Caco-2 (cell line): Measurements from ENCODE around the gene AFAP1L2. TPM values are rescaled to one million over a fixed set of nuclear protein-coding genes. Genes with fewer than 3 reads are reported as not detected.

ENCODE experiments used
- BruUV-seq: library from RNA; stranded (reverse); fragments of 400-500 nt; replicated peaks from 2 replicates; lab custom pipeline; 2021; lab: Mats Ljungman, UMichigan
- CTCF ChIA-PET: fragments of 300-600 bp; sonication (Branson Sonifier 250); formaldehyde crosslinking; loops from one replicate; lab custom pipeline; 2022; ENCODE audit warnings: antibody characterized with exemption; lab: Charles Lee
- POLR2A ChIA-PET: fragments of 300-600 bp; sonication (Branson Sonifier 250); formaldehyde crosslinking; loops from one replicate; lab custom pipeline; 2022; ENCODE audit warnings: antibody characterized with exemption; lab: Charles Lee
- DNase-seq, 2 experiments: peaks; one replicate each; pipeline versions ENCODE4 v3.0.0 to v3.0.0-alpha.2; 2020 to 2022
- H3K27me3 ChIP-seq: replicated peaks from 2 replicates; pipeline ENCODE4 v1.6.0; 2011; ENCODE audit warnings: low read length; ENCODE audit not compliant: control insufficient read depth, insufficient read depth
- H3K36me3 ChIP-seq: 2 replicates; pipeline ENCODE4 v1.5.1; 2011; ENCODE audit warnings: low read length; ENCODE audit not compliant: control insufficient read depth, insufficient read depth
- H3K4me1 ChIP-seq: fragments of 250-450 bp; sonication (Bioruptor Pico); 2 replicates; pipeline ENCODE4 v1.5.1; 2020; ENCODE audit warnings: mild to moderate bottlenecking
- H3K4me3 ChIP-seq: 2 replicates; pipeline ENCODE4 v1.5.1; 2011; ENCODE audit warnings: low read depth, mild to moderate bottlenecking, control low read depth, low read length
- H3K9me3 ChIP-seq: fragments of 250-450 bp; sonication (Bioruptor Pico); 2 replicates; pipeline ENCODE4 v1.5.1; 2020; ENCODE audit warnings: mild to moderate bottlenecking, moderate library complexity
- H3K27ac Mint-ChIP-seq: one replicate; pipeline ENCODE4 v1.8.0; 2022; ENCODE audit warnings: mixed read lengths; ENCODE audit not compliant: unreplicated experiment
- H3K27me3 Mint-ChIP-seq: one replicate; pipeline ENCODE4 v1.8.0; 2022; ENCODE audit warnings: mixed read lengths; ENCODE audit not compliant: insufficient read depth, unreplicated experiment
- H3K36me3 Mint-ChIP-seq: one replicate; pipeline ENCODE4 v1.8.0; 2022; ENCODE audit warnings: mild to moderate bottlenecking, mixed read lengths; ENCODE audit not compliant: insufficient read depth, unreplicated experiment
- H3K4me1 Mint-ChIP-seq: one replicate; pipeline ENCODE4 v1.8.0; 2022; ENCODE audit warnings: low read depth, mixed read lengths; ENCODE audit not compliant: unreplicated experiment
- H3K4me3 Mint-ChIP-seq: one replicate; pipeline ENCODE4 v1.8.0; 2022; ENCODE audit warnings: mild to moderate bottlenecking, moderate library complexity, mixed read lengths; ENCODE audit not compliant: unreplicated experiment
- H3K9me3 Mint-ChIP-seq: one replicate; pipeline ENCODE4 v1.8.0; 2022; ENCODE audit warnings: mixed read lengths; ENCODE audit not compliant: unreplicated experiment
- intact Hi-C: fragments of 100-400 bp; cut with micrococcal nuclease; formaldehyde crosslinking; loops from one replicate; pipeline ENCODE4 v1.10.0; 2022; ENCODE audit not compliant: unreplicated experiment
- total RNA-seq: library from RNA; stranded (reverse); gene quantifications from 2 replicates; pipeline ENCODE4 v1.2.3, GENCODE V29; 2022
- TF ChIP-seq, protein P1 (sequence below), 2 experiments: fragments of 200-600 bp in 1 of 2; IDR thresholded peaks; 1 replicate in 1 of 2; 2 replicates in 1 of 2; pipeline versions ENCODE4 v1.5.1 to v1.8.0; 2011 to 2022; ENCODE audit warnings: antibody characterized with exemption in 1 of 2, control low read depth in 1 of 2, inconsistent platforms in 1 of 2, low read depth in 1 of 2, low read length in 1 of 2, mild to moderate bottlenecking in 1 of 2, moderate library complexity in 1 of 2; ENCODE audit not compliant: insufficient read depth in 1 of 2, severe bottlenecking in 1 of 2, unreplicated experiment in 1 of 2

The AFAP1L2 gene
- total RNA-seq, 1 experiment from 2014 or later: 2.3 TPM

DNA sequence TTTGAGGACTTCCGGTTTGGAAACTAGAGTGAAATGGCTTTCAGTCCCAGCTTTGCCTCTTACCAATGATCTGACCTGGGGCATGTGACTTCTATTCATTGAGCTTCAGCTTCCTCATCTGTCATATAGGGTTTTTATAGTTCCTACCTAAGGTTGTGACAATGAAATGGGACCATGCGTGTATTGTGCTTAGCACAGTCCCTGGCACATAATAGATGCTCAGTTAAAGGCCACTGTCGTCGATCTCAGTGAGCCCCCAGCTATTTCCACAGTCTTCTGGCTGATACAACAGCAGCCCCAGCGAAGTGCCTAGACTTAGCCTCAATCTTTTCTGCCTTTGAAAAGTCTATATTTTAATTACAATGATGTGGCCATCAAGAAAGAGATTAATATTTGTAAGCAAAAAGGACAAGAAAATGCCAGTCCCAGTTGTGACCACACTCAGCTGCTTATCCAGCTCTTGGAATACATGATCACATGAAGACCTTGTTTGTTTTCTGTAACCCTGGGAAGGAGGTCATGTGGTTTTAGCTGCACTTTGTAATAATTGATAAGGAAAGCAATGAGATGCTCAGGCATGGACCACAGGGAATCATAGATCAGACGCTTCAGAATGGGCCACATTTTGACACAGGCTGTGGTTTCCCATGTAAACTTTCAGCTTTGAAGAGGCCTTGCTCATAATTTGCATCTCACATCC lies 120.6 kb downstream of the AFAP1L2 start:
- H3K4me1 Mint-ChIP-seq: no peaks in the 10 kb centered on the region
- H3K36me3 Mint-ChIP-seq: no peaks in the 10 kb centered on the region
- ChIA-PET CTCF (no interaction called here), POLR2A (no interaction called here)
- H3K9me3 Mint-ChIP-seq: no peaks in the 10 kb centered on the region
- H3K4me3 Mint-ChIP-seq: no peak overlapping the region
- no peaks in the 10 kb centered on the region for H3K27me3 ChIP-seq
- TF ChIP-seq, protein P1, sequence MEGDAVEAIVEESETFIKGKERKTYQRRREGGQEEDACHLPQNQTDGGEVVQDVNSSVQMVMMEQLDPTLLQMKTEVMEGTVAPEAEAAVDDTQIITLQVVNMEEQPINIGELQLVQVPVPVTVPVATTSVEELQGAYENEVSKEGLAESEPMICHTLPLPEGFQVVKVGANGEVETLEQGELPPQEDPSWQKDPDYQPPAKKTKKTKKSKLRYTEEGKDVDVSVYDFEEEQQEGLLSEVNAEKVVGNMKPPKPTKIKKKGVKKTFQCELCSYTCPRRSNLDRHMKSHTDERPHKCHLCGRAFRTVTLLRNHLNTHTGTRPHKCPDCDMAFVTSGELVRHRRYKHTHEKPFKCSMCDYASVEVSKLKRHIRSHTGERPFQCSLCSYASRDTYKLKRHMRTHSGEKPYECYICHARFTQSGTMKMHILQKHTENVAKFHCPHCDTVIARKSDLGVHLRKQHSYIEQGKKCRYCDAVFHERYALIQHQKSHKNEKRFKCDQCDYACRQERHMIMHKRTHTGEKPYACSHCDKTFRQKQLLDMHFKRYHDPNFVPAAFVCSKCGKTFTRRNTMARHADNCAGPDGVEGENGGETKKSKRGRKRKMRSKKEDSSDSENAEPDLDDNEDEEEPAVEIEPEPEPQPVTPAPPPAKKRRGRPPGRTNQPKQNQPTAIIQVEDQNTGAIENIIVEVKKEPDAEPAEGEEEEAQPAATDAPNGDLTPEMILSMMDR (IDR thresholded peaks at IDR 0.05; ENCODE audit: insufficient read depth in 1 of 2, low read depth in 1 of 2, low read length in 1 of 2, severe bottlenecking in 1 of 2, unreplicated experiment in 1 of 2): no peak
- no peak overlapping the region for H3K4me3 ChIP-seq
- BruUV-seq: no TSS peak
- DNase-seq: peak in 1 of 2 experiments; percentile 5
- H3K27ac Mint-ChIP-seq: no peak overlapping the region
- intact Hi-C loops: no loop called here
- no peaks in the 10 kb centered on the region for H3K36me3 ChIP-seq
- no peaks in the 10 kb centered on the region for H3K4me1 ChIP-seq
- H3K9me3 ChIP-seq: no peaks in the 10 kb centered on the region
- no peaks in the 10 kb centered on the region for H3K27me3 Mint-ChIP-seq

DNA sequence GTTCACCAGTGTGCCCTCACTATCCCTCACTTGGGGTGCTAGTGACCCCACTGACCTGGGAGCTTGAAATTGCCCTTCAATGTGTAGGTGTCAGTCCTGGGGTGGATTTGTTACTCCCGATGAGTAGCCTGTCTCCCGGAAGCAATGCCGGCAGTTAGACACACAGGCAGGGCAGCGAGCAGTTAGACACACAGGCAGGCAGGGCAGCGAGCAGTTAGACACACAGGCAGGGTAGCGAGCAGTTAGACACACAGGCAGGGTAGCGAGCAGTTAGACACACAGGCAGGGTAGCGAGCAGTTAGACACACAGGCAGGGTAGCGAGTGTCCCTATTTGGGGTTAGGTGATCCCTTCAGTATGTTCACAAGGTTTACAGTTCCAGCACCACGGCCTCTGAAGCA lies 121.2 kb downstream of the AFAP1L2 start:
- intact Hi-C loops: no loop called here
- Histone ChIP-seq H3K4me3 (no peak overlapping the region), H3K36me3 (no peaks in the 10 kb centered on the region), H3K4me1 (no peaks in the 10 kb centered on the region), H3K9me3 (no peaks in the 10 kb centered on the region), H3K27me3 (no peaks in the 10 kb centered on the region; the same call in 1 of the 2 replicates)
- no peak for DNase-seq
- TF ChIP-seq, protein P1 (IDR thresholded peaks at IDR 0.05; ENCODE audit: insufficient read depth in 1 of 2, low read depth in 1 of 2, low read length in 1 of 2, severe bottlenecking in 1 of 2, unreplicated experiment in 1 of 2): no peak
- no peaks in the 10 kb centered on the region for H3K36me3 Mint-ChIP-seq
- H3K9me3 Mint-ChIP-seq: no peaks in the 10 kb centered on the region
- no peaks in the 10 kb centered on the region for H3K27me3 Mint-ChIP-seq
- ChIA-PET POLR2A (no interaction called here), CTCF (no interaction called here)
- H3K4me1 Mint-ChIP-seq: no peaks in the 10 kb centered on the region
- no peak overlapping the region for H3K27ac Mint-ChIP-seq
- H3K4me3 Mint-ChIP-seq: no peak overlapping the region
- BruUV-seq: no TSS peak

DNA sequence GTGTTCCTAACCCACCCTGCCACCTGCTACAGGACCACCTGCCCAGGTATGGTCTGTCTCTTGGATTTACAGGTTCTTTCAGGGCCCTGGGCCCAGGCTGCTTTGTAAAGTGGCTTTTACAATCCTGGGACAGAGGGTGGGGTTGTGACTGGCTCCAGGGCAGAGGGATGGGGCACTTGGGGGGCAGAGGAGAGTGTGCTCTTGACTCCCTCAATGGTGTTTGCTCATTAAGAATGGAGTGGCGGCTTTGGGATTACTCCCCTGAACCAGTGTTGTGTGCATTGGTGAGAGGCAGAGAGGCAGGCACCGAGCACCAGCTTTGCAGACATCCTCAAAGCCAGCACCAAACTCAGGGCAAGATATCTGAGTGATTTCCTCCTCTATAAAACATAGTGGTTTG lies 121.8 kb downstream of the AFAP1L2 start:
- Mint-ChIP-seq H3K4me3 (no peak overlapping the region), H3K36me3 (no peaks in the 10 kb centered on the region), H3K27me3 (no peaks in the 10 kb centered on the region), H3K9me3 (no peaks in the 10 kb centered on the region), H3K4me1 (no peaks in the 10 kb centered on the region), H3K27ac (no peak overlapping the region)
- POLR2A ChIA-PET: no interaction called here
- Histone ChIP-seq H3K9me3 (no peaks in the 10 kb centered on the region), H3K27me3 (no peaks in the 10 kb centered on the region; the same call in 1 of the 2 replicates), H3K36me3 (no peaks in the 10 kb centered on the region), H3K4me1 (no peaks in the 10 kb centered on the region), H3K4me3 (no peak overlapping the region)
- DNase-seq: no peak
- intact Hi-C loops: no loop called here
- CTCF ChIA-PET: no interaction called here
- no TSS peak for BruUV-seq
- TF ChIP-seq, protein P1 (IDR thresholded peaks at IDR 0.05; ENCODE audit: insufficient read depth in 1 of 2, low read depth in 1 of 2, low read length in 1 of 2, severe bottlenecking in 1 of 2, unreplicated experiment in 1 of 2): no peak
